Stimulated activated naive CD8-positive, alpha-beta T cell treated with anti-CD3 and anti-CD28 coated beads, Interleukin-15, amount 100 ng/mL, for 72 hours (primary cell): ENCODE results near the gene OR5D16.
"Not testable (repeated sequence)": the region's sequence is repeated elsewhere in the genome, so short reads cannot be mapped to it uniquely, and the experiment has no call there.

Source experiments
- ATAC-seq: fragments of 150-1000 bp; cut with Tn5 transposase; 2 replicates; pipeline ENCODE4 v1.10.0; 2021; ENCODE audit warnings: mild to moderate bottlenecking, moderate library complexity
- DNase-seq, 2 donors: peaks; one replicate each; pipeline ENCODE4 v3.0.0; 2021 to 2022
- H3K27ac Mint-ChIP-seq, 2 donors: one replicate each; pipeline ENCODE4 v1.8.0; 2022; ENCODE audit warnings: mild to moderate bottlenecking in 2 of 2, mixed read lengths in 2 of 2, moderate library complexity in 2 of 2
- H3K27me3 Mint-ChIP-seq: one replicate; pipeline ENCODE4 v1.8.0; 2022; ENCODE audit warnings: mixed read lengths
- H3K4me1 Mint-ChIP-seq: one replicate; pipeline ENCODE4 v1.8.0; 2022; ENCODE audit warnings: mild to moderate bottlenecking, mixed read lengths
- H3K4me3 Mint-ChIP-seq, 2 donors: one replicate each; pipeline ENCODE4 v1.8.0; 2022; ENCODE audit warnings: mild to moderate bottlenecking in 2 of 2, mixed read lengths in 2 of 2, moderate library complexity in 1 of 2
- H3K9me3 Mint-ChIP-seq, 2 donors: one replicate each; pipeline ENCODE4 v1.8.0; 2022; ENCODE audit warnings: mixed read lengths in 2 of 2

The OR5D16 gene

DNA sequence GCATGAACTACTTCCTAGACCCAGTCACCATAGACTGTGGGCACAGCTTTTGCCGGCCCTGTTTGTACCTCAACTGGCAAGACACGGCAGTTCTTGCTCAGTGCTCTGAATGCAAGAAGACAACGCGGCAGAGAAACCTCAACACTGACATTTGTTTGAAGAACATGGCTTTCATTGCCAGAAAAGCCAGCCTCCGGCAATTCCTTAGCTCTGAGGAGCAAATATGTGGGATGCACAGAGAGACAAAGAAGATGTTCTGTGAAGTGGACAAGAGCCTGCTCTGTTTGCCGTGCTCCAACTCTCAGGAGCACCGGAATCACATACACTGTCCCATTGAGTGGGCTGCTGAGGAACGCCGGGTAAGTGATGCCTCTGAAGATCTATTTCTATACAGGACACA, 46.9 kb downstream of the OR5D16 start:
- H3K4me1 Mint-ChIP-seq, H3K27me3 Mint-ChIP-seq, H3K4me3 Mint-ChIP-seq, DNase-seq, H3K9me3 Mint-ChIP-seq, H3K27ac Mint-ChIP-seq, ATAC-seq: not testable (repeated sequence)
